Activated gamma-delta T cell (primary cell): ENCODE results near the gene IST1.

Experiments
- DNase-seq: peaks from one replicate; lab custom pipeline; 2025; lab: John Stamatoyannopoulos, UW

IST1 gene

DNA sequence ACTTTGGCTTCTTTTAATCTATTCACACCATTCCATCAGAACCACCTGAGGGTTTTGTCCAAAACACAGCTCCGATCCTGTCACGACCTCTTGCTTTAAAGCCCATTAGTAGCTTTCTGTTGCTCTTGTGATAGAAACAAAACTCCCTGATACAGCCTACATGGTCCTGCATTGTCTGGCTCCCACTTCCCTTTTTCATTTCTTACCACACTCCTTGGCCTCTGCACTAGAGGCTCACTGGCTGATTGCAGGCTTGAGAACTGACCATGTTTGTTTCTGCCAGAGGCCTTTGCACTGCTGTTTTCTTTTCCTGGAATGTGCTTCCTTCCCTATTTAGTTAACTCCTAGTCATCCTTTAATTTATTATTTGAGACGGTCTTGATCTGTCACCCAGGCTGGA lies 23.7 kb downstream of the IST1 start:
- DNase-seq = no peak

DNA sequence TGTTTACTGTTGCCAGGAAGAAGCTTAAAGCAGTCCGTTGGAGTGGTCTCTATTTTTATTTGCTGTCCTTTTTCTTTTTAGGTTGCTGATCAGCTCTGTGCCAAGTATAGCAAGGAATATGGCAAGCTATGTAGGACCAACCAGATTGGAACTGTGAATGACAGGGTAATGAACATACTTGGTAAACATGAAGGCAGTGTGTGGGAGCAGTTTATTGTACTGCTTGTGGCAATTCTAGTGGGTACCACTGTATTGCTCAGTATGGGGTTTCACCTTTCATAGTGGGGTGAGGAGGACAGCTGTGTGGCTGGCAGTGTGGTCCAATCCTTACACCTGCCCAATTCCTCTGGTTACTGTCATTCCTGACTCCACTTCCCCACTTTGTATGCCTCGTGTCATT lies 25.3 kb downstream of the IST1 start:
- no peak for DNase-seq

- no peak for DNase-seq
Observed at GRCh38 chr16:71923941-71924690, 28.8 kb downstream of the IST1 start.

GRCh38 chr16:71924710-71925109 lies 29.4 kb downstream of the IST1 start:
- DNase-seq = no peak

- no peak for DNase-seq
Observed at GRCh38 chr16:71927383-71927782, 32.1 kb downstream of the IST1 start.

DNA sequence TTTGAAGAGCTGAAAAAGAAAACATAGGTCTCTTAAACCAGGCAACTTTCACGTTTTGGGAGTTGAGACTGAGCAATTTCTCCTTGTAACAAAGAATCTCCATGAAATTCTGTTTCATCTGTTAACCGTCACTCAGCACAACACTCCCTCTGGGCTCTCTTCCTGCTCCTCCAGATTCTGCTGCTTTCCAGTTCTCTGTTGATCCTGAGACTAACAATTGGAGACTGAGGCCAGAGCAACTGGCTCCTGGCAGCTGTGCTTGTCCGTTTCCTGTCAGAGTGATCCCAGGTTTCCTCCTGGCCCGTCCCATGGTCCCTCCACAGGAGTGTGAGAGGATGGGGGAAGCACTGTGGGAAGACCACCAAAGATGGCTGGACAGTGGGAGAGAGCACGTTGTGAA lies 32.5 kb downstream of the IST1 start:
- DNase-seq = no peak

GRCh38 chr16:71929048-71929447 lies 33.7 kb downstream of the IST1 start:
- no peak for DNase-seq

DNA sequence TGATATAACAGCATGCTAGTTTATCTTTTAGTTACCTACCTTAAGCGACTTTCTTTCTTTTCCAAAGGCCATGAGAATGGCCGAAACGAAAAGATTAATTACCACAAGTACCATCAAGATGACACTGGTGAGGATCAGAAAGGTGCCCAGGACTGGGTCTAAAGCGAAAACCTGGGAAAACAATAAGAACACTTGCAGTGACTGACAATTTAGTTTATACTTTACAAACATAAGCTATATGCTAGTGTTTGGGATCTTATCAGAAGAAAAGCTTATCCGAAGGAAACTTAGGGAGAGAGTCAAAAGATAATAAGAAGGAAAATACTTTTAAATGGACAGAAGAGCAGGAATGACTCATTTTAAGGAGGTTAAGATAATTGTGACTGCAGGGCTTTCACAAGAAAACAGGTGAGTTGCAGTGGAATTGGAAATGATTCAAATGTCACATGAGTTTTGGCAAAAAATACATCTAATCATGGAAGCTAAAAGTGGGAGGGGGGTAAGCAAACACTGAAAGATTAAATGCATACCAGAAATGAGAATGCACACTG lies 34.8 kb downstream of the IST1 start:
- DNase-seq = no peak

DNA sequence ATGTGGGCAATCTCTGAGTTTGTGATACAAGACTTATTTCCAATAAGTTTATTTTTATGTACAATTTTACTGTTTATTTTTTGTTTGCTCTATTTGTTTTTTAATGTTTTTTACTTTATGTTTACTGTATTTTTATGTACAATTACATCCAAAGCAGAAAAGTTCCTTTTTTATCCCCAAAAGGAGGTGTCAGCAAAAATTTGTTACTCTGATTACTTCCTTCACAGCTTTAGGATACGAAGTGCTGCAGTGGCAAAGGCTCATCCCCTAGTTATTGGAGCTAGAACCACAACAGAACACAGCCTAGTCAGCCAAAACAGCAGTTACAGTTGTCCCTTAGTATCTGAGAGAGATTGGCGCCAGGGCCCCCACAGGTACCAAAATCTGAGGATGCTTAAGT lies 35.7 kb downstream of the IST1 start:
- no peak for DNase-seq

- no peak for DNase-seq
Observed at GRCh38 chr16:71931599-71931998, 36.3 kb downstream of the IST1 start.

GRCh38 chr16:71933017-71933416 lies 37.7 kb downstream of the IST1 start:
- no peak for DNase-seq

- no peak for DNase-seq
Observed at GRCh38 chr16:71933913-71934695, 38.8 kb downstream of the IST1 start.

GRCh38 chr16:71937868-71938510 lies 42.7 kb downstream of the IST1 start:
- DNase-seq = no peak

DNA sequence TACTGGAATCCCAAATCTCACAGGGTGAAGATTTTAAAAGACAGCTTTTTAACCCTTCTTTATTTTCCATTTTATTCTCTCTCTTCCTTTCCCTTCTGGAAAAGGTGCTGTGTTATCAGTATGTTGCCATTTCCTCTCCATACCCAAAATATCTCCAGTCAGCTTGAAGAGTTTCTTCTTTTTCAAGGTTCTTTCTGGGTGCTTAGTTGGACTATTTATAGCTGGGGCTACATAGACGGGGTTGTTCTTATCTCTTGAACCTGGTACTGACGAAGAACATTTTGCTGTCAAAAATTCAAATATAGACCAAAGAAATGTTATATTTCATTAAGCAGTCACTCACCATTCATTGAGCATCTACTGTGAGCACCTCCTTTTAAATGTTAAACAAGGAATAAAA lies 48.6 kb downstream of the IST1 start:
- no peak for DNase-seq

DNA sequence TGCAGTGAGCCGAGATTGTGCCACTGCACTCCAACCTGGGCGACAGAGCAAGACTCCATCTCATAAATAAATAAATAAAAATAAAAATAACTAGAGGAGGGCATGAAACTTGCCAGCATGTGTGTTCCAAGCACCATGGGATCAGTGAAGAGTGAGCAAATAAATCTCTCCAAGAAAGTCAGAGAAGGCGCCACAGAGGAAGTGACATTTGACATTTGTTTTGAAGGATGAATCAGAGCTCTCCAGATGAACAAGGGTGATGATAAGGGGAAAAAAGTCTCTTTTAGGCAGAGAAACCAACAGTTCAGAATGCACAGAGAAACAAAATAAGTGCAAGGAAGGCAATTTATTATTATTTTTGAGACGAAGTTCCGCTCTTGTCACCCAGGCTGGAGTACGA lies 50.3 kb downstream of the IST1 start:
- DNase-seq = no peak

GRCh38 chr16:71952825-71953224 lies 57.5 kb downstream of the IST1 start:
- no peak for DNase-seq

- DNase-seq = no peak
Observed at GRCh38 chr16:71954180-71954579, 58.8 kb downstream of the IST1 start.

- no peak for DNase-seq
Observed at GRCh38 chr16:71954699-71955195, 59.4 kb downstream of the IST1 start.

- DNase-seq = no peak
Observed at GRCh38 chr16:71956486-71956885, 61.2 kb downstream of the IST1 start.

GRCh38 chr16:71961066-71962039 lies 66.0 kb downstream of the IST1 start:
- no peak for DNase-seq
